Medulla oblongata (tissue), 1 donor: ENCODE measurements around the gene GAB2.
"Not testable (repeated sequence)": the region's sequence is repeated elsewhere in the genome, so short reads cannot be mapped to it uniquely, and the experiment has no call there.

Source experiments
- DNase-seq: peaks from one replicate; pipeline ENCODE4 v3.0.0-alpha.2; 2015; ENCODE audit errors: extremely low spot score

GAB2 gene

DNA sequence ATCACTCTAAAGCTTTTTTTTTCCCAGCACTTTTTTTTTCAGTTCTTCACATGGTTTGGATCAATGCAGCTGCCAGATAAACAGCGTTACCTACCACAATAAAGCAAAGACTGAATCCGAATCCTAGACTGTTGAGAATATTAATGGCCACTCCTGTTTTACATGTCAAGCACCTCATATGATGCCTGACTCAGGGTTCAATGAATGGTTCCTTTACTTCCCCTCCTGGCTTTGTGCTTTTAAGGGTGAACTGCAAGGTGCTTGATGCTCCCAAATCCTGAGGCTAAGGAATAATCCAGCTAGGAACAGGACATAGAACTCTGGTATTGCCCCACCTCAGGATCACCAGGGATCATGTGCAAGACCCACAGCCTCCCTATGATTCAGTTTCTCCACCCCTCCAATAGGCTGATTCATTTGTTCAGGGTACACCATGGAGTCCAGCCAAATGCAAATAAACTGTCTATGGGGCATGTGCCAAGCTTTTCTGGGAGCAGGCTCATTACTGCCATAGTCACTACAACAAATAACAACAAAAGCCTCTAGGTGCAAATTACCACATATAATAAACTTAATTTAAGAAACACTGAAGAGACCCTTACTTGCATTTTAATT lies 104.3 kb downstream of the GAB2 start:
- peak; percentile 81 for DNase-seq

DNA sequence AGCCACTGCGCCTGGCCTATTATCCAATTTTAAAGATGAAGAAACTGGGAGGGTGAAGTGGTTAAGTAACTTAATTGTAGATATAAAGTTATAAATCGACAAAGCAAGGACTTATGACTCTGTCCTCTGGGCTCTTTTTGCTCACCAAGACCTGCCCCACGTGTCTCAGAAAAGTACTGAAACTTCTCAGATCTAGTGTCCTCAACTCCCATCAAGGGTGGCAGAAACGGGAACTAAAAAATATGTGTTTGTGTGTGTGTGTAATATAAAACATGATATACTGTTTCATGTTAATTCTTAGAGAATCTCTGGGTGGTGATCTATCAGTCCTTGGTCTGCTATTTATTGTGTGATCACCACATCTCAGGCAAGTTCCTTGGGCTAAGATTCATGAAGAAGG lies 104.9 kb downstream of the GAB2 start:
- no peak for DNase-seq

DNA sequence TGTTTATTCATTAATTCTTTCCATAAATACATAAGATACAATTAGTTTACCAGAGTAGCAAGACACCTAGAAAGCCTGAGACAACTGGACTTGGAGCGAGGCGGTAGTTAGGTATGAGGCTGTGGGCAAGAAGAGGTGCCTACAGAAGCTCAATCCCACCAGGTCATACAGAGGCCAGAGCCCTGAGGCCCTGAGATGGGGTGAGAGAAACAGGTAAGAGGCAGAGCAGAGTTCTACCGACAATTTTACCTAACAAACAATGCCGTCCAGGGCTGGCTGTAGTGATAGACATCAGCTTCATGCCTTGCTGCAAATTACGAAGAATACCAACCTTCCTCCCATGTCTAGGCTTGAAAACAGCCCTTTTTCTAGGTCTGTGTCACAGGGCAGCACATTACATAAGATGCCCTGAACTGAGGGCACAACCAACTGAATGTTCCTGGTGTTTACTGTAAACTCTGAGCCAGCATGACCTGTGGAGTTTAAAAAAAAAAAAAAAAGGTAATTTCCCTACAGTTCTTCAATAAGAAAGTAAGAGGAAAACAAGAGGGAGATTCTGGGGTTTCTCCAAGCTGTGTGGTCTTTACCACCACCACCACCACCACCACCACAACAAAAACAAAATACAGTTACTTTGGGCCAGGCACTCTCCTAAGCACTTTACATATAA lies 105.8 kb downstream of the GAB2 start:
- DNase-seq = no peak

DNA sequence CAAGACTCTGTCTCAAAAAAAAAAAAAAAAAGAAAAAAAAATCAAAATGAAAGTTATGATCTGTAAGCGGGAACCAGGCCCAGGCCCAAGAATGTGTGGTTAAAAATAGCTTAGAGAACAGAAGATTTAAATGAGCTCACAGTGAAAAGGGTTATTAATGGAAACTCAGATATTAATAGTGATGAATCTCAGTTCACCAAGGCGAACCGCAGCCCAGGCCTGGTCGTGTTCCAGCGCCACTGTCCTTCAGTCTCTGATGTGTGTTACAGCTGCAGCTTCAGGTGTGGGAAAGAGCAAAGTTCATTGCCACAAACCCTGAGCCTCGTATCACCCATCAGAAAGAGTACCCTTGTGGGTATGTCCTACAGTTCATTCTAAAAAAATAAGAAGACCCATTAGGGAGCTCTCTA lies 107.1 kb downstream of the GAB2 start:
- no peak for DNase-seq

DNA sequence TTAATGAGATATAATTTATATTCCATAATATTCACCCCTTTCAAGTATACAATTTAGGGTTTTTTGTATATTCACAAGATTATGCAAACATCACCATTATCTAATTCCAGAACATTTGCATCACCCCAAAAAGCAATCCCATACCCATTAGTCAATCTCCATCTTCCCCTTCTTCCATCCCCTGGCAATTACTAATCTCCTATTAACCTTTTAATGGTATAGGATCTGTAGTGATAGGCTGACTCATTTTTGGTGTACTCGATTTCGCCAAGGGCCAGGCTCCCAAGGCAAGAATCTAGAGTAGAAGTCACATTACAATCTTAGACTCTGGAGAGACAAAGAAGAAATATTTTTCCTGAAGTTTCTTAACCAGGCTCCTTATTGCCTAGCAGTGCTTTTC lies 113.4 kb downstream of the GAB2 start:
- no peak for DNase-seq

DNA sequence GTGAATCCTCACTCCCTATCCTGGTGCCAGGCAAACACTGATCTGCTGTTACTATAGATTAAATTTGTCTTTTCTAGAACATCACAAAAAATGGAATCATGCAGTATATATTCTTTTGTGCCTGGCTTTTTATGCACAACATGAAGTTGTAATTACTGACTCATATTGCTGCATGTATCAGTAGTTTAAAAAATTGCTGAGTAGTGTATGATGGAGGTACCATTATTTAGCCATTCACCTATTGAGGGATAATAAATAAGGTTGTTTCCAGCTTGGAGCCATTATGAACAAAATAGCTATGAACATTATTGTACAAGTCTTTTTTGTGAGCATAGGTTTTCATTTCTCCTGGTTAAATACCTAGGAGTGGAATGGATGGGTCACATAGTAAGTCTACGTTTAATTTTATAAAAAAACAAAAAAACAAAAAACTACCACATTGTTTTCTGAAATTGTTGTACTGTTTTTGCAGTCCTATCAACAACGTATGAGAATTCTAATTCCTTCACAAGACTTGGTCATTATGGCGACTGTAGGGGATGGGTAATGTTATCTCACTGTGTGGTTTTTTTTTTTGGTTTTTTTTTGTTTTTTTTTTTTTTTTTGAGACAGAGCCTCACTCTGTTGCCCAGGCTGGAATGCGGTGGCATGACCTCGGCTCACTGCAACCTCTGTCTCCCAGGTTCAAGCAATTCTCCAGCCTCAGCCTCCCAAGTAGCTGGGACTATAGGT lies 117.3 kb downstream of the GAB2 start:
- DNase-seq = no peak

DNA sequence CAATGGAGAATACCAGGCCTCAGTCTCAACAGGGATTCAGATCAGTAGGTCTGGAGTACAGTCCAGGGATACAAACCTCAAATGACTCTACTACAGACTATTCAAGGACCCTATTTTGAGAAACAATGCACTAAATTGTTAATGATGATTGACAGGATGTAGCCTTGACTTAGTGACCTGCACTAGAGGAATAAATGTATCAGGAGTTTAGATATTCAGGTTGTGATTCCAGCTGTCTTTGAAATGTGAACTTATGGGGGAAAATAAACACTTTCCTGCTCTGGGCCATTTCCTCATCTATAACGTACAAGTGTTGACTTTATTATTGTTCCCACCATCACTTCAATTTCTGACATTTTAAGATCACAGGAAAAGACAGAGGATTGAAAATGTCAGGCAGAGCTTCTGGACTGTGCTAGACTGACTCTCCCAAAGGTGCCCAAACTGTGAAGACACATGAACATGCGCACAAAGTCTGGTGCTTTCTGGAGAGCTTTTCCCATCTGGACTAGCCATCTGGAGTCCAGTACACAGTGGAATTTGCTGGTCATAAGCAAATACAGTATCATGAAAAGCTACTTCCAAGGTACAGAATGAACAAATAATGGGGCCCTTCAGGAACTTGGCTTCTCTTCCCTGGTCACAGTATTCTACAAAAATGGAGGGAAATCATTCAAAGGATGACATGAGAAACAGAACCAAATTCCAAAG lies 118.5 kb downstream of the GAB2 start:
- DNase-seq = no peak

DNA sequence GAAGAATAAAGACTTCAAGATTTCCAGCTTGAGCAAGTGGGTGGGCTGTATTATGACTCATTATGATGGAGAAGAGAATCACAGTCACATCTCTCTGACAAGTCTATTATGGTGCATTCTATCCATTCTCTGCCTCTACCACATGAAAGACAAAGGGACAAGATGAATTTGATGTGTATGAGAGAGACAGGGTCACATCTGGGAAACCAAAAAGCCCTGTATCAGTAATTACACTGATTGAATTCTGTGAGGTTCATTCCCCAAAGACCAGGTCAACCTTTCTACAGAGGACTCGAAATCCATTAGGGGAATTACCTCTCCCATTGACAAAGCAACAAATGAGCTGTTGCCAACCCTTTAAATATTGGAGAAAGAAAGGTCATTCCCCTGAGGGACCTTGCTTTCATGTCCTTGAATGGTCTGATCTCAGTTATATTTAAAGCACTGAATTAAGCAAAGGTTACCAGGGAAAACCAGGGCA lies 119.3 kb downstream of the GAB2 start:
- no peak for DNase-seq

DNA sequence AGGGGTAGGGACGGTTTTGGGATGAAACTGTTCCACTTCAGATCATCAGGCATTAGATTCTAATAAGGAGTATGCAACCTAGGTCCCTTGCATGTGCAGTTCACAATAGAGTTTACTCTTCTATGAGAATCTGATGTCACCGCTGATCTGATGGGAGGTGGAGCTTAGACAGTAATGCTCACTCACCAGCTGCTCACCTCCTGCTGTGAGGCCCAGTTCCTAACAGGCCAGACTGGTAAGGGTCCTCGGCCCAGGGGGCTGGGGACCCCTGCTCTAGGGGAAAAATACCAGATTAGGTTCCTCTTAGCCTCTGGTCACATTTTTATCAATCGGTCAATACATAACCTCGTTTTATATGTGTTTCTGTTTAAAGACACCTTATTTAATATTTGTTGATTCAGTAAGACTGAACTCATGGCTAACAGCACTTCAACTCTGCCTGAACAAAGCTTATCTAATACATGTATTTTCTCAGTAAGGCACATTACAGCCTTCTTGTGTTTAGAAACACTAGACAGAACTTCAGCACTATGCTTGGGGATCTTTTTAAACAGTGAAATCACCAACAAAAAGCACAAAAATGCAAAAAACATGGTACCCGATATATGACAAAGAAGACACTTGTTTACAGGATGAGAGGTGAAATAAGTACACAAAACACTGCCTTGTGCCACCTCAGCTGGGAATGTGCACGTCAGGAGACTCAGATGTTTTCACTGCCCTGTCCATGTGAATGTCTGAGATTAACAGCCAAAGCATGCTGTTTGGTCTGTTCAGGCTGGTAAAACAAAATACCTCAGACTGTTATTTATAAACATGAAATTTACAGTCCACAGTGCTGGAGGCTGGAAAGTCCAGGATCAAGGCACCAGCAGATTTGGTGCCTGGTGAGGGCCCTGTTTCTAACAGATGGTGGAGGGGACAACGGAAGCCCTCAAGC lies 121.4 kb downstream of the GAB2 start:
- DNase-seq = no peak

DNA sequence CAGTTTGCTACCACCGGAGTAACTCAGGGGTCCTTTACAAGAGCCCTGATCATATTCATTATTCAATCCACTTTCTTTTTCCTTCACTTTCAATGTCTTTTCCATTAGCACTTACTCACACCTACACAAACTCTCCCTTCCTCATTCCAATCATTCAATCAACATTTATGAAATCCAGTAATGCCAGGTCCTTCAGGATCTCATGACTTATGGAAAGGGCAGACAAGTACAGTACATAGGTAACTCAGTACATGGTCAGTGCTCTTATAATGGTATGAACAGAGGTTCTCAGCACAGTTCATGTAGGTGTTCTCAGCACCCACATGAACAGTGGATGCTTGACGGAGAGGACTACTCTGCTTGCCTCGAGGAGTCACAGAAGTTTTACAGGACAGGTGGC lies 122.3 kb downstream of the GAB2 start:
- no peak for DNase-seq

DNA sequence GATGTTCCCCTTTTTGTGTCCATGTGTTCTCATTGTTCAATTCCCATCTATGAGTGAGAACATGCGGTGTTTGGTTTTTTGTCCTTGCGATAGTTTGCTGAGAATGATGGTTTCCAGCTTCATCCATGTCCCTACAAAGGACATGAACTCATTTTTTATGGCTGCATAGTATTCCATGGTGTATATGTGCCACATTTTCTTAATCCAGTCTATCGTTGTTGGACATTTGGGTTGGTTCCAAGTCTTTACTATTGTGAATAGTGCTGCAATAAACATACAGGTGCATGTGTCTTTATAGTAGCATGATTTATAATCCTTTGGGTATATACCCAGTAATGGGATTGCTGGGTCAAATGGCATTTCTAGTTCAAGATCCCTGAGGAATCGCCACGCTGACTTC lies 123.5 kb downstream of the GAB2 start:
- DNase-seq = not testable (repeated sequence)

DNA sequence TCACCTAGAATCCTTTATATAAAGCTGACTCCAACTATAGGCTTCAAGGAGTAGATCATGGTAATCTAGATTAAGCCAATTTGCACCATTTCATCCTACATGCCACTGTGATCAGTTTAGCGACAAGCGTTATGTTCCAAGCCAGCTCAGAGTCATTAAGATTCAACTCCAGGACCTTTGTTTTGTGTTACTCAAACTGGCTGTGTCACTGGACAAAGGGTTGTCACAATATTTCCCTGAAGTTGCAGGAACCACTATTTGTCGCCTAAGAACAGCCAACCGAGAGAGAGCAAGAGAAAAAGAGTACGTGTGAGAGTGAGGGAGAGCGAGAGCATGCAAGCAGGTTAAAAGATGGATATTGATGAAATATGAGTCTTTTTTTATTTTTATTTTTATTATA lies 124.1 kb downstream of the GAB2 start:
- no peak for DNase-seq

DNA sequence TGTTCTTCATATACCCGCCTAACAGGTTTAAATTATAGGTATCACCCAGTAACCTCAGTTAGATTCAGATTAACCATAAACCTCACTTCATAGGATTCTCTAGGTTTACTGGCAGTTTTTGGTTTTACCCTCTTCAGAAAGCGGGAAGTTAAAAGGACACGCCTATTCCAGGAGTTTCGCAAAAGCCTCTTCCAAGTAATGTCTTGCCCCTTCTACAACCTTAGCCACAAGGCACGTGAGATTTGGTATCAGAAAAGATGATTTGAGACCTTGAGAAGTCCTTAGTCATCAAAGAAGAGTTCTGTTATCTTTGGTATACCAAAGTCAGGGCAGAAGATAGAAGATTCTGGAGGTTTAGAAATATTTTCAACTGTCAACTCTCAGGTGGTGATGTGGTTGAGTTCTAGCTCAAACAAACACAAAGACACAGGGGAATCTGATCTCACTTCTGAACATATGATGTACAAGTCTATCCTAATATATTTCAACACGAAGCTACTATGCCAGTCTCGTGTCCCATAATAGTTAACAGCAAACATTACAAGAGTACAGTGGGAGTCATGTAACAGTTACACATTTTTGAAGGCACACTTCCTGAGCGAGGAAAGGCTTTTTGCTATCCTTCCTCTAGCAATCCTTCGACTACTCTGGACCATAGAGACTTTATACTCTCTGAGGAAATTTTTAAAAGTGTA lies 125.4 kb downstream of the GAB2 start:
- peak; percentile 62 for DNase-seq

DNA sequence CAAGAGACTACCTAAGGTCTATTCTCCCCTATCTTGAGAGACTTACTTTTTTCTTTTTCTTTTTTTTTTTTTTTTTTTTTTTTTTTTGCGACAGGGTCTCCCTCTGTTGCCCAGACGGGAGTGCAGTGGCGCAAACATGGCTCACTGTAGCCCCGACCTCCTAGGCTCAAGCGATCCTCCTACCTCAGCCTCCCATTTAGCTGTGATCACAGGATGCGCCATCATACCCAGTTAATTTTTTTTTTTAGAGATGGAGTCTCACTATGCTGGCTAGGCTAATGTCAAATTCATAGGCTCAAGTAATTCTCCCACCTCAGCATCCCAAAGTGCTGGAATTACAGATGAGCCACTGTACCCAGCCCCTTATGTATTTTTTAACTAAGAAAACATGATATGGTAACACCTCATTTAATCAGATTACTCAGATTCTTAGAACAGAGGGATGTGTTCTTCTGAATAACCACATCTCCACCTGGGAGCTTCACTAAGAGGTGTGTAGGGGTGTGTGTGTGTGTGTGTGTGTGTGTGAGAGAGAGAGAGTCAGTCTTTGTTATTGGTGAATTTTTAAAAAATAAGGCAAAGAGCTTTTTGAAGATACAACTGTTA lies 126.0 kb downstream of the GAB2 start:
- DNase-seq = no peak

DNA sequence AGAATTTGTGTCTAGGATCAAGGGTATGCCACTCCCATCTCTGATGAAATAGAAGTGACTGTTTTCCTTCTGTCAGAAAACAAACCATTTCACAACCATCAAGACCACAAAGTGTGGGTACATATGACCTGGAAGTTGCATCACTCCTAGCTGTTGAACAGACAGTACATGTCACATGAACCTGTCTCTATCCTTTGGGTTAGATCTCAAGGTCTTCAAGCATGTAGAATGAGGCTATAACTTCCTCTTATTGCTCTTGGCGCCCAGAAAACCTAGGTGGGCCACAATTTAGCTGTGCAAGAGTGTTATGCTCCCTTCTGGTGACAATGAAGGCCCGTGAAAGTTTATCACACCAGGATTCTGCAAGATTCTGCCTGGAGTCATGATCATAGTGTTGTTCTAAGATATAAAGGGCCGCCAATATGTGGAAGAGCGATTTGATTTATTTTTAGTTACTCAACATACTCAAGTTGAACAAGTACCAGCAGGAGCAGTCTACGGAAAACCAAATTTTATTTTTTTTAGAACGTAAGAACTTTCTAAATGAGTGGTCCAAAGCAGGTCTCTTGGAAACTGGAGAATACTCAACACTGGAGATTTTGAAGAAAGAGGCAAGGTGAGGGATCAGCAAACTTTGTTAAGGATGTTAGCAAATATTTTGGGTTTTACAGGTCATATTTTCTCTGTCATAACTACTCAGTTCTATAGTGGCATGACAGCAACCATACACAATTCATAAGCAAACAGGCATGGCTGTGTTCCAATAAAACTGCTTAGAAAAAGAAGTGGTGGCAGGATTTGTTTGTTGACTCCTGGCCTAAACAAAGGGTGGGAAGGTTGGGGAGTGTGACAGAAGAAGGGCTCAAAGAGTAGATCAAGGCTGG lies 127.1 kb downstream of the GAB2 start:
- peak; percentile 82 for DNase-seq

DNA sequence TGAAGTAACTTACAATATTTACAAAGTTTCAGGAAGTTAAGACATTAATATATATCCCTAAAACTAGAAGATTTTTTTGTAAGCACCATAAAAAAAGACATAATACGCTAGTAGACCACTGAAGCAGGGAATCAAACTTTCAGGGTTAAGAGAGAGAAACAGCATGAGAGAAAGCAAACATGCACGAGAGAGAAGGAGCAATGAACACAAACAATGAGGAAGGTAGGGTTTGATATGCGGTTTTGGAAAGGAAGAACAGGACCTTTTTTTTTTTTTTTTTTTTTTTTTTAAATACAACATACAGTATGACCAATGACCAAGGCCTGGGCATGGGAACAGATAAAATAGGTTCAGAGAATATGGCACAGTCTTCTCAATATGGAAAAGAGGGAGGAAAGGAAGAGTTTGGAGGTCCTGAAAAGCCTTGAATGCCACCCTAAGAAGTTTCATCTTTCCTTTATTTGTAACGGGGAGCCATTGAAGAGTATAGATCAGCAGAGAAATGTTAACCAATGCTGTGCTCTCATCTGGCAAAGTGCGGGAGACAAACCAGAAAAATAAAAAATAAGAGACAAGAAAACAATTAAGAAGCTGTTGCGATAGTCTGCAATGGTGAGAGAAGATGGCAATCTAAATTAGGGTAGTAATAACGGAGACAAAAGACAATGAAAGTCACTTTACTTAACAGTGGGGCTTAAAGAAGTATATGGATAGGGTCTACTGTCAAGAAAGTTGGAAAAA lies 127.9 kb downstream of the GAB2 start:
- no peak for DNase-seq

DNA sequence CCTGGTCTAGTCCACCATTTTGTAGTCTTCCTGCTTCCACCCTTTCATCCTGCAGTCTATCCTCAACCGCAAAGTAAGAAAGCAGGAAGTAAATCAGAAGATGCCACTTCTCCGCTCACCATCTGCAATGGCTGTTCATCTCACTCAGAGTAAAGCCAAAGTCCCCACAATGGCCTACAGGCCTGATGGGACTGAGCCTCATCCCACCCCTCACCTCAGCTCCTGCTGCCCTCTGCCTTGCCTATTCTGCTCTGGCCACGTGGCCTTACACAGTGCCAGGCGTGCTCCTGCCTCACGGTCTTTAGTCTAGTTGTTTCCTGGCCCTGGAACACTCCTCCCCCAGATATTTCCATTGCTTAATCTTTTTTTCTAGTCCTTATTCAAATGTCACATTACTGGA lies 133.4 kb downstream of the GAB2 start:
- no peak for DNase-seq

DNA sequence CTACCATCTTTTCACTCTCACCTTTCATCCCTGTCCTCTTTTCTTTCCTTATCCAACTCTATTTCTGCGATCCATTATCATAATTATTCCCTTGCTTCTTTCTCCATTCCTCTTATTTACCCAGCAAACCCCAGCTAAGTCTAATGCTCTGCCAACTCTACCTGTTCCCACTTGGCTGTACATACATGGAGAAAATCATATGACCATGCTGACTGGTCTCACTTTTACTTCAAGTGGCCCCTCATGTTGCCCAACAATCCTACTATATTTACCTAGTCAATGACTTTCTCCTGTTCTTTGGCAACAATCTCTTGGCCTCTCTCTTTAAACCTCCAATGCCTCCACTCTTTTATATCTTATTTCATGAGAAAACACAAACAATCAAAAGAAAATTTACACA lies 134.8 kb downstream of the GAB2 start:
- no peak for DNase-seq

DNA sequence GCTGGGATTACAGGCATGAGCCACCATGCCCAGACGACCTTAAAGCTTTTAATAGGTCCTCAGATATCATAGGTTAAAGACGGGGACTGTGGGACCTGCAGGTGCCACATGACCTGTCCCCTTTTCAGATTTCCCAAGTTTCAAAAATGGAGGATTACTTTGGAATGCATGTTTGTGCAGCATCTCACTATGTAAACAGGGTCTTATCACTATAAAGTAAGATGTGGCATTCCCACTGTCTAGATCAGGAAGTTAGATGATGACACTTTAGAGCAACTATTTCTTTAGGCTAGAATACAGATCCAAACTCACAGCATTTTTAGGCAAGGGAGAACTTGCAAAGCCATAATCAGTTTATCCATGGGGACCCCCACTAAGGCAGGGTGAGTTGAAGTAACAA lies 136.1 kb downstream of the GAB2 start:
- no peak for DNase-seq
